ENCODE data around the gene SLCO3A1.

GRCh38 chr15:91849180-91849579, 4.3 kb upstream of the SLCO3A1 start:
- TF ChIP-seq CTCF (IDR thresholded peaks at IDR 0.05) = no peak
- no peak for TF ChIP-seq POLR2A (IDR thresholded peaks at IDR 0.05)
- TF ChIP-seq EP300 (IDR thresholded peaks at IDR 0.05) = no peak
